SJCRH30 (cell line): Measurements from ENCODE around the gene ERCC4. TPM values are rescaled to one million over a fixed set of nuclear protein-coding genes. Genes with fewer than 3 reads are reported as not detected.
A peak's percentile ranks its signal among the peaks of the same experiment; 100 is the strongest.

Experiments
- DNase-seq, 2 experiments: peaks; one replicate each; pipeline ENCODE4 v3.0.0-alpha.2; 2015 to 2020
- H3K27ac ChIP-seq: fragments of 250-450 bp; sonication (Bioruptor Pico); 2 replicates; pipeline ENCODE4 v1.5.1; 2020; ENCODE audit warnings: mild to moderate bottlenecking, moderate library complexity
- H3K27me3 ChIP-seq: fragments of 250-450 bp; sonication (Bioruptor Pico); 2 replicates; pipeline ENCODE4 v1.5.1; 2020; ENCODE audit warnings: mild to moderate bottlenecking, moderate library complexity
- H3K36me3 ChIP-seq: fragments of 250-450 bp; sonication (Bioruptor Pico); 2 replicates; pipeline ENCODE4 v1.5.1; 2020; ENCODE audit warnings: mild to moderate bottlenecking, moderate library complexity
- H3K4me1 ChIP-seq: fragments of 250-450 bp; sonication (Bioruptor Pico); 2 replicates; pipeline ENCODE4 v1.5.1; 2020; ENCODE audit warnings: mild to moderate bottlenecking, moderate library complexity
- H3K4me3 ChIP-seq: fragments of 250-450 bp; sonication (Bioruptor Pico); 2 replicates; pipeline ENCODE4 v1.5.1; 2020; ENCODE audit warnings: mild to moderate bottlenecking, moderate library complexity
- H3K9me3 ChIP-seq: fragments of 250-450 bp; sonication (Bioruptor Pico); replicated peaks from 2 replicates; pipeline ENCODE4 v1.5.1; 2020; ENCODE audit warnings: mild to moderate bottlenecking, moderate library complexity
- total RNA-seq: library from RNA; depleted of rRNA; stranded (reverse); fragments of >200 nt; shearing (Covaris generic); gene quantifications from 2 replicates; pipeline ENCODE4 v1.2.3, GENCODE V29; 2014

Gene ERCC4
- total RNA-seq, 1 experiment from 2014 or later = 8.3 TPM

DNA sequence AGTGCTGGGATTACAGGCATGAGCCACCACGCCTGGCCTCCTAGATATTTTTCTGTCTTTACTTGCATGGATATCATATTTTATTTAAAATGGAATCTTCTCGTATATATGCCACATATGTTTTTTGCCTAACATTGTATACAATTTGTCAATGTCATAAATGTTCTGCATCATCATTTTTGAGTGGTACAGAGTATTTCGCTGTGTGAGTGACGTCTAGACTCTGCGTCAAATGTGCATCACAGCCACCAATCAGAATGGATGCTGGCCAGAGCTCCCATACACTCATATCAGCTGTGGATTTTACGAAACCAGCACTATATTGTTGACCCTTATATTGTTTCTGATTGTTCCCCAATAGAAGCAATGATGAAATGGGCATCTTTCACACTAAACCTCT is 57.2 kb downstream of the ERCC4 start:
- H3K9me3 ChIP-seq = no peaks in the 10 kb centered on the region
- no peaks in the 10 kb centered on the region for H3K27me3 ChIP-seq
- H3K27ac ChIP-seq = no peak overlapping the region
- H3K36me3 ChIP-seq = no peaks in the 10 kb centered on the region
- no peak for DNase-seq
- H3K4me3 ChIP-seq = no peak overlapping the region
- no peaks in the 10 kb centered on the region for H3K4me1 ChIP-seq

DNA sequence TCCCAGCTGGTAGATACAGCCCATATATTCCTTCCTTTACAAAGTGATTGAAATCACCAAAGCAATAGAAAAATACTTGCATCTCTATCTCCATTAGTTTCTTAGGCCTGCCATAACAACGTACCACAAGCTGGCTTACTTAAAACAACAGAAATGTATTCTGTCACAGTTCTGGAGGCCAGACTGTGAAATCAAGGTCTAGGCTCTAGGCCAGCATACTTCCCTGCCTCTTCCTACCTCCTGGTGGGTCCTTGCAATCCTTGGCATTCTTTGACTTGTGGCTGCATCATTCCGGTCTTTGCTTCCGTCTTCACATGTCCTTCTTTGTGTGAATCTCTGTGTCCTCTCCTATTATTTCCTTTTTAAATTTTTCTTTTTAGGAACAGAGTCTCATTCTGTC is 62.5 kb downstream of the ERCC4 start:
- Histone ChIP-seq H3K27ac (no peak overlapping the region), H3K27me3 (no peaks in the 10 kb centered on the region)
- no peak for DNase-seq

DNA sequence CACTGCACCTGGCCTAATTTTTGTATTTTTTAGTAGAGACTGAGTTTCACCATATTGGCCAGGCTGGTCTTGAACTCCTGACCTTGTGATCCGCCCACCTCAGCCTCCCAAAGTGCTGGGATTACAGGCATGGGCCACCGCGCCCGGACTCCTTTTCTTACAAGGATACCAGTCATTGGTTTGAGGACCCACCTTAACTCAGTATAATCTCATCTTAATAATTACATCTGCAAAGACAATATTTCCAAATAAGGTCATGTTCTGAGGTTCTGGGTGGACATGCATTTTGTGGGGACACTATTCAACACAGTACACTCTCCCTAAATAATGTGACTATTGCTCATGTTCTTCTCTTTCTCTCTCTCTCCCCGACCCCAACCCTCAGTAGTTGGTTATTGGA is 63.7 kb downstream of the ERCC4 start:
- Histone ChIP-seq H3K36me3 (no peaks in the 10 kb centered on the region), H3K9me3 (no peaks in the 10 kb centered on the region), H3K27me3 (no peaks in the 10 kb centered on the region), H3K4me3 (no peak overlapping the region), H3K27ac (no peak overlapping the region), H3K4me1 (no peaks in the 10 kb centered on the region)
- DNase-seq = no peak

More for the DNA sequence above, 62.5 kb downstream of the ERCC4 start:
- Histone ChIP-seq H3K9me3 (no peaks in the 10 kb centered on the region), H3K36me3 (no peaks in the 10 kb centered on the region), H3K4me1 (no peaks in the 10 kb centered on the region), H3K4me3 (no peak overlapping the region)

DNA sequence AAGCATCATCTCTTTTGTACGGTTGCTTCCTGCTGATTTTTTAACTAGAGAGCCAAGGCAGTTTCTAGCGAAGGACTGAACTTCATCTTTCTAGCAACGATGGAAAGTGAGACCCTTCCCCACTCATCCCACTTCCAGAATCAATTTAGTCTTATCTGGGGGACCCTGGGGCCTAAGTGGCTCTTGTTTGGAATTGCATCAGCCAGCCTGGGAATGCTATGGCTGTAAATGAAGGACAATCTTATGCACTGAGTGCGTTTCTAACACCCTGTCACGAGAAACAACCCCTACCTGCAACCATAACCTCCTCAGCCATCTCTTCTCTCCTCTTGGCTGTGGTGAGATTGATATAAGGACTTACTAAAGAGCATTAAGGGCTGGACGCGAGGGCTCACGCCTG is 64.8 kb downstream of the ERCC4 start:
- no peaks in the 10 kb centered on the region for H3K4me1 ChIP-seq
- no peaks in the 10 kb centered on the region for H3K36me3 ChIP-seq
- H3K4me3 ChIP-seq = no peak overlapping the region
- H3K27ac ChIP-seq = no peak overlapping the region
- H3K27me3 ChIP-seq = no peaks in the 10 kb centered on the region
- DNase-seq = no peak
- no peaks in the 10 kb centered on the region for H3K9me3 ChIP-seq

DNA sequence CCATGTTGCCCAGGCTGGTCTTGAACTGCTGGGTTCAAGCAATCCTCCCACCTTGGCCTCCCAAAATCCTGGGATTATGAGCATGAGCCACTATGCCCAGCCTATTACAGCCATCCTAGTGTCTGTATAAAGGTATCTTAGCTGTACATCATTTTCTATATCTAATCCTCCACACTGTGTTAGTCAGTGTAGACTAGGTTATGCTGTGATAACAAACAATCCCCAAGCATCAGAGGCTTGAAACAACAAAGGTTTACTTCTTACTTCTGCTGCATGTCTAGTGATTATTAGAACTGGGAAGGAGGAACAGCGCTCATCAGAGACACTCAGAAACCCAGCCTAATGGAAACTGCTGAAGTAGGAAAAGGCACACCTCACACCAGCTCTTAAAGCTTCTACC is 68.1 kb downstream of the ERCC4 start:
- H3K27me3 ChIP-seq = no peaks in the 10 kb centered on the region
- H3K4me3 ChIP-seq = no peak overlapping the region
- no peak overlapping the region for H3K27ac ChIP-seq
- H3K36me3 ChIP-seq = no peaks in the 10 kb centered on the region
- no peaks in the 10 kb centered on the region for H3K9me3 ChIP-seq
- no peaks in the 10 kb centered on the region for H3K4me1 ChIP-seq
- DNase-seq = no peak

DNA sequence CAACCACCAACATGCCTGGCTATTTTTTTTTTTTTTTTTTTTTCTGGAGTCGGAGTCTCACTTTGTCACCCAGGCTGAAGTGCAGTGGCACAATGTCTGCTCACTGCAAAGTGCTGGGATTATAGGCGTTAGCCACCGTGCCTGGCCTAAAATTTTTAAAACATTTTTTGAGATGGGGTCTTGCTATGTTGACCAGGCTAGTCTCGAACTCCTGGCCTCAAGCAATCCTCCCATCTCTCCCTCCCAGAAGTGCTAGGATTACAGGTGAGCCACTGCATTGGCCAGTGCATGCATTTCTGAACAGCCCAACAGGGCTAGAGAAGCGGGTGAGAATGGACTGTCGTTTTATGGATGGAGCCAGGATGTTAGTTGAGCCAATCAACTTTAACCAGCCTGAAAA is 72.4 kb downstream of the ERCC4 start:
- Histone ChIP-seq H3K27me3 (no peaks in the 10 kb centered on the region), H3K36me3 (no peaks in the 10 kb centered on the region), H3K27ac (no peak overlapping the region), H3K9me3 (no peaks in the 10 kb centered on the region), H3K4me1 (no peaks in the 10 kb centered on the region; the same call in 1 of the 2 replicates), H3K4me3 (no peak overlapping the region)
- no peak for DNase-seq

DNA sequence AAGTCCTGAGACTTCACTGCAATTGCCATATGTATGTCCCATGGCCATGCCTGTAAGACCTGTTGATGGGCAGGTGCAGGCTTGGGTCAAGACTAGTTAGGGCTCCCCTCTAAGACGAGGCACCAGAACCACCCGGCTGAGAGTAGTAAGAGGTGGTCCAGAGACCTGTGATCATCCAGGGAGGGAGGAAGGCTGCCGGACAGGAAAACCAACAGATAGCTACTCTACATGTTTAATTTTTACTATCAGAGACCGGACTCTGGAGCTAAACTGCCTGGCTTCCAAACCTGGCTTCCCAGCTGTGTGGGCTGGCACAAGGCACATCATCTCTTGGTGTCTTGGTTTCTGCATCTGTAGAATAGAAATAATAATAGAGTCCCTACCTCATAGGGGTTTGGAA is 73.0 kb downstream of the ERCC4 start:
- DNase-seq = no peak
- Histone ChIP-seq H3K27ac (no peak overlapping the region), H3K36me3 (no peaks in the 10 kb centered on the region), H3K4me3 (no peak overlapping the region), H3K27me3 (no peaks in the 10 kb centered on the region), H3K9me3 (no peaks in the 10 kb centered on the region), H3K4me1 (no peaks in the 10 kb centered on the region; the same call in 1 of the 2 replicates)

DNA sequence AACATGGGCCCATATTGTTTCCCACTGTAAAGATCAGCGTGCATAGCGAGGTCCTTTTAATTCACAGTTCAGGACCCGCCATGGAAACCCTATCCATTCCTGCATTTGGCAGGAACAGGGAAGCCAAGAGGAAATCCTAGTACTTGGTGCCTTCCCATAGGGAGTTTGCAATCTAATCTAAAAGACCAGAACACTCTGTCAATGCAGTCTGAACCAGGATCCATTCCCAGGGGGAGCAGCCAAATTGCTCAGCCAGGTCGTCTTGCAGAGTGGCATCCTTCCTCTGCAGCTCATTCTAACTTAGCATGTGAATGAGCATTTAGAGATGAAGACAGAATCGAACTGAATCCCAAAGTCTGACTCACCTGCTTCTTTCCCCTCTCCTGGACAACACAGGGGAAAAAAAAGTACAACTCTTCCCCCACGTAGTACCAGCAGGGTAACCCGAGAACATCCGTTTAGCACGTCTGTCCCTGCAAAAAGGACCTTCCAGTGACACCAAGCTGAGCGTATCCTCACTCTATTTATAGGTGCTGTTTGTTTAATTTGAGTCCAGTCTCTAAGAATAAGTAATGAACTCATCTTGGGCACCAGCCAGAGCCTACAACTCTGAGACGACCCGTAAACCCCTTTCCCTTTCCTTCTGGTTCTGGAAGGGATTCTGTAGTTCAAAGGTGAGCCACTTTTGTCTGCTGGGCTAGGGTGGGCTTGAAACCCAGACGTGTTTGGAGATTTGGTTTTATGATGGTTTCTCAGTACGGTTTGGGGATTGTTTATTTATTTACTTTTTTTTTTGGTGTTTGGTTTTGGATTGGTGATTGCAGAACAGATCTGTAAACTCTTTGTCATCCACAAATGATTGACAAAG is 74.5 kb downstream of the ERCC4 start:
- Histone ChIP-seq H3K27ac (no peak overlapping the region), H3K4me1 (peaks cover 4% of the 10 kb centered on the region; the same call in 1 of the 2 replicates), H3K4me3 (no peak overlapping the region), H3K27me3 (no peaks in the 10 kb centered on the region), H3K9me3 (no peaks in the 10 kb centered on the region), H3K36me3 (no peaks in the 10 kb centered on the region)
- no peak for DNase-seq

DNA sequence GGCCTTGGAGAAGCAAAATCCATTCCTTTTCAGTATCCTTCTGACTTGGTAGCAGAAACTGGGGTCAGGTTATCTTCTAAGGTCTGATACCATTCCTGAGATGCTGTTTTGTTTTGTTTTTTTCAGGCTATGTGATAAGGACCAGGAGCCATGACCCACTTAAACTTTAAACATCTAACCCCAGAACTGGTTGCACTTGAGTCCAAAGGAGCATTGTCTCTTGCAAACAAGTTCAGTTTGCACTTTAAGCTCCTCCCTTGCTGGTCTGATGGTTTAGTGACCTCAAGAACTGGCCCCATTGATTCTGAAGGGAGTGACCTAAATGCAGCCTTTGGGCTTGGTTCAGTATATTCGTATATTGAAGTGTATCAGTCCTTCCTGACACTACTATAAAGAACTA is 75.2 kb downstream of the ERCC4 start:
- Histone ChIP-seq H3K27ac (no peak overlapping the region), H3K4me1 (peaks cover 4% of the 10 kb centered on the region; the same call in 1 of the 2 replicates), H3K36me3 (no peaks in the 10 kb centered on the region), H3K4me3 (no peak overlapping the region), H3K9me3 (no peaks in the 10 kb centered on the region), H3K27me3 (no peaks in the 10 kb centered on the region)
- no peak for DNase-seq

DNA sequence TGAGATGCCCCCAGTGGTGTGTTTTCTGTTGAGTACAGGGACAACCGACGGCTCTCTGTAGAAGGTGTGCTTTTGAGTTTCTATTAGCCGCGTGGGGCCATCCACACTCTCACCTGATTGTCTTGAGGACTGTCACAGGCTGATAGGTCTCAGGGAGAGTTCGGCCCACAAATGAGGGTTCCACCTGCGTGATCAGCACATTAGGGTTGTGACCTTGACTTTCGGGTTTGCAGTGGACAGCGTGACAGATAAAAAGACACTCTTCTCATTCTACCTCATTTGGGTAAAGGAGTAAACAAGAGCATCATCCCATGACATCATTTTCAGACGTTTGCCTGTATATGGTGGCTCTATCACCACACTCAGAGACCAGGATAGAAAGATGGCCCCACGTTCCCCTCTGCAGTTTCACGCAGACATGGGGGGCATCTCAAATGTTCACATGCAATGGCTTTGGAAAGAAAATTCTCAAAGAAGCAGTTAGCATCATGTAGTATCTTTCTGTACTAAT is 76.9 kb downstream of the ERCC4 start:
- H3K9me3 ChIP-seq = no peaks in the 10 kb centered on the region
- H3K4me1 ChIP-seq = peaks cover 4% of the 10 kb centered on the region; the same call in 1 of the 2 replicates
- H3K4me3 ChIP-seq = no peak overlapping the region
- H3K27ac ChIP-seq = no peak overlapping the region
- no peaks in the 10 kb centered on the region for H3K36me3 ChIP-seq
- no peak for DNase-seq
- H3K27me3 ChIP-seq = no peaks in the 10 kb centered on the region

DNA sequence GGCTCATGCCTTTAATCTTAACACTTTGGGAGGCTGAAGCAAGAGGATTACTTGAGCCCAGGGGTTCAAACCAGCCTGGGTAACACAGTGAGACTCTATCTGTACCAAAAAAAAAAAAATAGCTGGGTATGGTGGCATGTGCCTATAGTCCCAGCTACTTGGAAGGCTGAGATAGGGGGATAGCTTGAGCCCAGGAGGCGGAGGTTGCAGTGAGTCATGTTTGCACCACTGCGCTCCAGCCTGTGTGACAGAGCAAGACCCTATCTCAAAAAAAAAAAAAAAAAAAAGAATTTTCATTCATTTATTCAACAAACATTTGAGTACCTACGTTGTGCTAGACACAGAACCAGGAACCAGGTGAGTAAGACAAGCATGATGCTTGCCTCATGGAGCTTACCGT is 77.6 kb downstream of the ERCC4 start:
- Histone ChIP-seq H3K9me3 (no peaks in the 10 kb centered on the region), H3K36me3 (no peaks in the 10 kb centered on the region)

DNA sequence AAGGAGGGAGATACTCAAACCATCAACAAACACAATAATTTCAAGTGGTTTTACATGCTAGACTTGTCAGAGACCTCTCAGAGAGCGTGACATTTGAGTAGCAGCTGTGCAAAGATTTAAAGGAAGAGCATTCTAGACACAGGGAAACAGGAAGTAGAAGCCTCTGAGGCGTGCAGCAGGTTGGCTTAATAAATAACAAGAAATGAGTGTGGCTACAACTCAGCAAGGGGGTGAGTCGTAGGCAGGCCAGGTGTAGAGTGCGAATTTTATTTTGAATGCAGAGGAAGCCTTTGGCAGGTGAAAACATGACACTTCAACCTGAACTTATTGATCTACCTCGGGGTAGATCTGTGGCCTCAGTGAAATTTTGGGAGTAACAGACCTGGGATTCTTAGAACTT is 78.0 kb downstream of the ERCC4 start:
- peak; percentile 45 to 70 for DNase-seq
- Histone ChIP-seq H3K9me3 (no peaks in the 10 kb centered on the region), H3K27ac (no peak overlapping the region; the same call in 1 of the 2 replicates), H3K4me1 (peaks cover 4% of the 10 kb centered on the region; the same call in 1 of the 2 replicates), H3K36me3 (no peaks in the 10 kb centered on the region), H3K27me3 (no peaks in the 10 kb centered on the region), H3K4me3 (no peak overlapping the region)

More for the DNA sequence above, 77.6 kb downstream of the ERCC4 start:
- no peak overlapping the region for H3K4me3 ChIP-seq
- DNase-seq = peak; percentile 24 to 44
- H3K4me1 ChIP-seq = peaks cover 4% of the 10 kb centered on the region; the same call in 1 of the 2 replicates
- H3K27me3 ChIP-seq = no peaks in the 10 kb centered on the region
- H3K27ac ChIP-seq = no peak overlapping the region; the same call in 1 of the 2 replicates

DNA sequence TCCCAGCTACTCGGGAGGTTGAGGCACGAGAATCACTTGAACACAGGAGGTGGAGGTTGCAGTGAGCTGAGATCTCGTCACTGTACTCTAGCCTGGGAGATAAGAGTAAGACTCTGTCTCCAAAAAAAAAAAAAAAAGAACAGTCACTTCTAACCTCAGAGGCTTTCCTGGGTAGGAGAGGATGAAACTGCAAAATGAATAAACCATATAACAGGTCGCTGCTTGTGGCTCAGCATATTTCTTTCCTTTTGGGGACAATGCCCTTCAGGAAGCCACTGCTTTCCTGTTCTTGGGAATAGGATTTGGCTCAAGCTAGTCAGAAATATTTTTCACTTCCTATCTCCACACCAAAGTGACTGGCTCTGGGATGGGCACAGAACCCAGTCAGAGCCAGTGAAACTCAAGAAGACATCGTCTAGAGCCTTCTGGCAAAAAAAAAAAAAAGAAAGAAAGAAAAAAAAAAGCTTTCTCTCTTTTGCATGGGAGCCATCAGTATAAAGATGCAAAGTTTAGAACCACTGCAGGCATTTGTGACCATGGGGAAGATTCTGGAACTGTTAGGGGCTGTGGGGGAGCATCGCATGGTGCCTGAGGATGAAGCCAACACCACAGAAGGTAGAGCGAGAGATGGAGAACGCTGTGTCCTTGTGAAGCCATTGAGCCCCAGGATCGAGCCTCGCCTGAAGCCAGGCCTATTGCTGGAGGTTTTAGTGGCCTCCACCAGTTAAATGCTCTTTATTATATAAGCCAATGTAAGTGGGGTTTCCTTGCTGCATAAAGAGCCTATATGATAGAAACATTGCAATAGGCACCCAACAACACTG is 79.3 kb downstream of the ERCC4 start:
- H3K4me3 ChIP-seq = no peak overlapping the region
- no peaks in the 10 kb centered on the region for H3K36me3 ChIP-seq
- no peaks in the 10 kb centered on the region for H3K27me3 ChIP-seq
- no peaks in the 10 kb centered on the region for H3K9me3 ChIP-seq
- H3K4me1 ChIP-seq = peaks cover 11% of the 10 kb centered on the region; the same call in 1 of the 2 replicates
- DNase-seq = no peak
- no peak overlapping the region for H3K27ac ChIP-seq

DNA sequence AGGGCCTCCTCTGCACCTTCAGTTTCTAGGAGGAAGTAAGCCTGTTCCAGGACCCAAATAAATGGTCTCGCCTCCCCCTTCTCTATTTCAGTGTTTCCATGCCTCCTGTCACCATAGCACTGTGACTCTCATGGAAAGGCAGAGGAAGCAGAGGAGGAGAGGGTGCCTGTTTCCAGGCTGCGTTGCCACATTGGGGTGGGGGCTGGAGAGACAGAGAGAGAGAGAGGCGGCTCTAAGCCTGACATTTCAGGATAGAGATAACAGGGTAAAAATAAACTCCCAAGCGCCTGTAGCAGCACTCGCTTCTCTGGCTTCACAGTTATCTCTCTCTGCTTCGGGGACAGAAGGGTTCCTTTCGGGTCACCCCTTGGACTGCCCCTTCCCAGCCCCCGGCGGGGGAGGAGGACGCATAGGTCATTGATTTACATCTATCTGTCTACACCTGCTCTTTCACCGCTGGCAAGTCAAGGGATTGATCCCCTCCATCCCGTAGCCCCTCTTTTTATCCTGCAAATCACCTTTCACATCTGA is 80.0 kb downstream of the ERCC4 start:
- H3K36me3 ChIP-seq = no peaks in the 10 kb centered on the region
- no peak overlapping the region for H3K4me3 ChIP-seq
- H3K9me3 ChIP-seq = no peaks in the 10 kb centered on the region
- H3K27me3 ChIP-seq = no peaks in the 10 kb centered on the region
- peaks cover 18% of the 10 kb centered on the region for H3K4me1 ChIP-seq
- H3K27ac ChIP-seq = no peak overlapping the region
- no peak for DNase-seq

DNA sequence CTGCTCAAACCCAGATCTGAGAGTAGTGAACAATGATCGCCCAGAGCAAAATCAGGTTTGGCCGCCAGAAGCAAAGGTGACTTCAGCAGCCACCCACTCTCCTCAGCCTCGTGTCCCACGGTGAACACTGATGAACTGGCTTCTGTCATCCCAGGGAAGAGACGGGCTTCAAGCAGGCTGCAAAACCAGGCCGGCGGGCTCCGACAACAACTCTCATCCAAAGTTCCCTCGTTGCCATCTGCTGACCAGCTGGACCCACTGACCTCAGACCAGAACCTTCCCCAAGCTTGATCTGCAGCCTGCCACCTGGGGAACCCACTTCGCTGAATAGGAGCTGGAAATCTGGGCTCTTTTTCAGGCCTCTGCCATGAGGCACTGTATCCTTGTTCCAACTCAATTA is 81.6 kb downstream of the ERCC4 start:
- Histone ChIP-seq H3K27me3 (no peaks in the 10 kb centered on the region), H3K9me3 (no peaks in the 10 kb centered on the region), H3K36me3 (no peaks in the 10 kb centered on the region), H3K4me1 (peaks cover 21% of the 10 kb centered on the region), H3K4me3 (no peak overlapping the region), H3K27ac (no peak overlapping the region)
- no peak for DNase-seq
